GM12878 (cell line): ENCODE data around the gene SORCS2. TPM values are rescaled to one million over a fixed set of nuclear protein-coding genes. Genes with fewer than 3 reads are reported as not detected.

ENCODE experiments used
- ATAC-seq: fragments of 200-7000 bp; cut with Tn5 transposase; 3 replicates; pipeline ENCODE4 v1.9.1; 2020; ENCODE audit warnings: mild to moderate bottlenecking, moderate library complexity
- BruUV-seq: library from RNA; stranded (reverse); fragments of 400-500 nt; replicated peaks from 2 replicates; lab custom pipeline; 2021; lab: Mats Ljungman, UMichigan
- CTCF ChIA-PET: fragments of 300-600 bp; sonication (Branson Sonifier 250); formaldehyde crosslinking; extraction: SDS; loops from one replicate; lab custom pipeline; 2021; ENCODE audit warnings: inconsistent platforms; lab: Yijun Ruan, JAX
- POLR2A ChIA-PET: fragments of 350-600 bp; formaldehyde crosslinking; extraction: SDS; loops from one replicate; lab custom pipeline; 2021; ENCODE audit warnings: inconsistent platforms; lab: Charles Lee
- RAD21 ChIA-PET: fragments of 300-600 bp; sonication (Branson Sonifier 250); formaldehyde crosslinking; loops from one replicate; lab custom pipeline; 2023; ENCODE audit warnings: antibody characterized with exemption; ENCODE audit not compliant: unreplicated experiment; lab: Charles Lee
- SMC1A ChIA-PET: fragments of 300-600 bp; sonication (Branson Sonifier 250); formaldehyde crosslinking; loops from one replicate; lab custom pipeline; 2023; ENCODE audit not compliant: unreplicated experiment, uncharacterized antibody; lab: Charles Lee
- DNase-seq: peaks from one replicate; pipeline ENCODE4 v3.0.0-alpha.2; 2011; ENCODE audit warnings: low read depth, low spot score
- FAIRE-seq: peaks from 3 replicates; lab custom pipeline; 2011; peaks lifted over from hg19 to GRCh38; lab: Jason Lieb, UNC
- H2AFZ ChIP-seq: 2 replicates; pipeline ENCODE4 v1.6.0; 2011; ENCODE audit warnings: low read depth, low read length, control low read depth; ENCODE audit not compliant: control insufficient read depth
- H3K27ac ChIP-seq: 2 replicates; pipeline ENCODE4 v1.5.1; 2011; ENCODE audit warnings: control low read depth; ENCODE audit not compliant: control insufficient read depth, insufficient read depth
- H3K27me3 ChIP-seq, 2 experiments: replicated peaks in 1 of 2; 2 replicates each; pipeline versions ENCODE4 v1.6.0 to v1.6.1; 2011; ENCODE audit warnings: low read length in 1 of 2; ENCODE audit not compliant: control insufficient read depth in 2 of 2, insufficient read depth in 2 of 2
- H3K36me3 ChIP-seq, 2 experiments: 2 replicates each; pipeline ENCODE4 v1.5.1; 2011; ENCODE audit warnings: low read length in 1 of 2; ENCODE audit not compliant: control insufficient read depth in 2 of 2, insufficient read depth in 2 of 2
- H3K4me1 ChIP-seq: 2 replicates; pipeline ENCODE4 v1.6.1; 2011; ENCODE audit warnings: mild to moderate bottlenecking, low read length, moderate library complexity, mixed read lengths; ENCODE audit not compliant: control insufficient read depth, insufficient read depth
- H3K4me2 ChIP-seq: 2 replicates; pipeline ENCODE4 v1.6.0; 2011; ENCODE audit warnings: control low read depth; ENCODE audit not compliant: control insufficient read depth, insufficient read depth
- H3K4me3 ChIP-seq: fragments of 200-600 bp; sonication (generic); 2 replicates; pipeline ENCODE4 v1.5.1; 2016
- H3K79me2 ChIP-seq: 2 replicates; pipeline ENCODE4 v1.6.0; 2011; ENCODE audit warnings: low read length; ENCODE audit not compliant: control insufficient read depth, insufficient read depth
- H3K9ac ChIP-seq: 2 replicates; pipeline ENCODE4 v1.8.0; 2011; ENCODE audit warnings: low read length, control low read depth, mixed read lengths; ENCODE audit not compliant: control insufficient read depth, insufficient read depth
- H3K9me3 ChIP-seq: replicated peaks from 3 replicates; pipeline ENCODE4 v1.5.1; 2011; ENCODE audit warnings: mild to moderate bottlenecking, low read length; ENCODE audit not compliant: control insufficient read depth, insufficient read depth
- H4K20me1 ChIP-seq: 2 replicates; pipeline ENCODE4 v1.6.0; 2011; ENCODE audit not compliant: control insufficient read depth, insufficient read depth
- ATF7 ChIP-seq: fragments of 450-650 bp; IDR thresholded peaks from 2 replicates; pipeline ENCODE4 v1.6.1; 2016; ENCODE audit warnings: low read depth, mild to moderate bottlenecking
- CBX5 ChIP-seq: sonication (generic); IDR thresholded peaks from 2 replicates; pipeline ENCODE4 v1.6.1; 2016; ENCODE audit warnings: low read depth, moderate library complexity, mild to moderate bottlenecking, inconsistent platforms
- CEBPZ ChIP-seq: fragments of 150-350 bp; IDR thresholded peaks from 2 replicates; pipeline ENCODE4 v1.6.1; 2016; ENCODE audit warnings: low read depth, low read length
- JUNB ChIP-seq: IDR thresholded peaks from 2 replicates; pipeline ENCODE4 v1.6.1; 2016; ENCODE audit warnings: antibody characterized with exemption, mild to moderate bottlenecking
- LARP7 ChIP-seq: fragments of 450-650 bp; IDR thresholded peaks from 2 replicates; pipeline ENCODE4 v1.6.1; 2017; ENCODE audit warnings: mild to moderate bottlenecking
- RCOR1 ChIP-seq: conservative IDR thresholded peaks from 2 replicates; pipeline ENCODE4 v1.6.1; 2012; ENCODE audit warnings: low read depth, low read length, improper control_type of control experiment
- SIX5 ChIP-seq: IDR thresholded peaks from 2 replicates; pipeline ENCODE4 v1.6.1; 2011; ENCODE audit warnings: mild to moderate bottlenecking, low read depth, low read length, moderate library complexity; ENCODE audit not compliant: severe bottlenecking
- SKIL ChIP-seq: fragments of 450-650 bp; IDR thresholded peaks from 2 replicates; pipeline ENCODE4 v1.6.1; 2017; ENCODE audit warnings: mild to moderate bottlenecking, low read depth, inconsistent platforms; ENCODE audit not compliant: poor library complexity, severe bottlenecking
- SMC3 ChIP-seq: IDR thresholded peaks from 2 replicates; pipeline ENCODE4 v1.6.1; 2011; ENCODE audit warnings: low read length, improper control_type of control experiment, borderline replicate concordance
- TCF7 ChIP-seq: IDR thresholded peaks from 2 replicates; pipeline ENCODE4 v1.6.1; 2014; ENCODE audit warnings: antibody characterized with exemption, borderline replicate concordance
- WGBS: methylation state at CpG from one replicate; pipeline ENCODE4 v1.1.6; 2016; ENCODE audit warnings: low lambda C conversion rate; ENCODE audit not compliant: insufficient replicate concordance, insufficient coverage; ENCODE audit errors: missing lambda C conversion rate; 5-methylcytosine and 5-hydroxymethylcytosine counted together
- in situ Hi-C: fragments of 300-500 bp; cut with MboI; formaldehyde crosslinking; loops from 9 replicates; pipeline ENCODE4 v1.14.3; 2018; ENCODE audit warnings: mixed read lengths
- intact Hi-C: fragments of 100-400 bp; cut with micrococcal nuclease; formaldehyde crosslinking; loops from one replicate; pipeline ENCODE4 v1.14.2; 2022; ENCODE audit not compliant: unreplicated experiment
- polyA plus RNA-seq, 11 experiments: library from polyadenylated mRNA; depleted of rRNA in 4 of 11; unstranded in 6 of 11; stranded (reverse) in 5 of 11; fragments of >200 nt; fragmentation: Nextera tagmentation in 4 of 11; fragmentation: Illumina TruSeq in 1 of 11; extraction: Ambion mirVana in 4 of 11; extraction: Trizol in 1 of 11; gene quantifications; 1 replicate in 1 of 11; 2 replicates in 10 of 11; pipeline versions ENCODE4 v1.2.1 to v1.2.3, GENCODE V29; 2011 to 2016; ENCODE audit warnings: inconsistent platforms in 2 of 11, missing spikeins in 2 of 11, low read depth in 1 of 11
- total RNA-seq, 4 experiments: library from RNA; depleted of rRNA in 3 of 4; stranded (reverse); fragments of >200 nt in 3 of 4; fragmentation: Illumina TruSeq in 1 of 4; extraction: Trizol in 1 of 4; gene quantifications; 2 replicates each; pipeline versions ENCODE4 v1.2.1 to v1.2.3, GENCODE V29; 2013 to 2021

SORCS2 gene
- total and polyA plus RNA-seq, 10 of the 15 experiments (the other 5 are each of a cell fraction or from before 2014, with no cell fraction given): 0.01 to 0.15 (median 0.05) TPM; not detected in 5

DNA sequence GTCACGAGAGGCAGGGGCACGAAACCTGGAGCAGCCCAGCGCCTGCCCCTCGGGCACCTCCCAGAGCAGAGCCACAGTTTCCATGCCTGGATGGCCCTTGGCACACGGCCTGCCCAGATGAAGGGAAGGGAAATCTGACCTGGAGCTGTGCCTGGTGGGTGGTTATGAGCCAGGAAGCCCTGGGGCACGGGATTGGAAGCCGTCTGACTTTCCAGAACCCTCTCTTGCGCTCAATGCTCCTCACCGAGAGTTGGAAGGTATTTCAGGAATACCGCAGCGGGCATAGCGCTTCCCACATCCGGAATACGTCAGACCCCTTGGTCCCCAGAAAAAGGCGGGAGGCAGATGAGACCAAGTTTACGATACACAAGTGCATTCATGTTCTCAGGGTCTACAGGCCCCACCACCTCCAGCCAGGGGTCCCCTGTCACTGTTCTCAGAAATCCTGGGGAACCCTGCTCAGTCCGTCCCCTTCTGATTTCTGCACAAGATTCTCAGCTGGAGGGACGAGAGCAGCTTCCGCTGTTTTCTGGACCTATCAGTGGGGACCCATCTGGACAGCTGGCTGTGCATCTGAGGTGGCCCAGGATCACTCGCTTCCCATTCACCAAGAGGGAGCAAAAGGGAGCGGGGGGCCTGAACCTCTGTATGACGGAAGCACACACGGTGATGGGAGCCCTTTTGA is 574.5 kb downstream of the SORCS2 start:
- no peaks in the 10 kb centered on the region for H3K9me3 ChIP-seq
- no peak overlapping the region for H2AFZ ChIP-seq
- TF ChIP-seq JUNB (no peak), CBX5 (no peak), CEBPZ (no peak), LARP7 (no peak), SIX5 (no peak), RCOR1 (no peak), TCF7 (no peak), SMC3 (no peak), ATF7 (no peak), SKIL (no peak)
- ChIA-PET POLR2A (no interaction called here), SMC1A (no interaction called here), RAD21 (no interaction called here), CTCF (interaction anchor here (1.6 to 2.2 kb wide), 2 partner anchors 33 to 35 kb away, joined by 5 to 6 read pairs; no protein-coding TSS in a partner anchor)
- WGBS: 61% methylated on average over 21 of the region's 23 CpGs
- peaks cover 0 to 5% of the 10 kb centered on the region in 2 experiments; a peak in 2 of 4 replicates for H3K27me3 ChIP-seq
- no peak for DNase-seq
- BruUV-seq: no TSS peak
- H3K79me2 ChIP-seq: no peaks in the 10 kb centered on the region
- H3K4me3 ChIP-seq: no peak overlapping the region
- no peak for FAIRE-seq
- H3K36me3 ChIP-seq: no peaks in the 10 kb centered on the region
- H4K20me1 ChIP-seq: no peaks in the 10 kb centered on the region
- H3K9ac ChIP-seq: no peak overlapping the region
- no peak overlapping the region for H3K4me2 ChIP-seq
- in situ Hi-C loops: loop anchor here (5.0 kb wide), 1 partner anchor 35 kb away; no protein-coding TSS in a partner anchor
- ATAC-seq: no peak
- intact Hi-C loops: no loop called here
- H3K27ac ChIP-seq: no peak overlapping the region
- peaks cover 15% of the 10 kb centered on the region for H3K4me1 ChIP-seq
